ENCODE data around the gene BAZ1A. TPM values are rescaled to one million over a fixed set of nuclear protein-coding genes. Genes with fewer than 3 reads are reported as not detected.

The BAZ1A gene
- total and polyA plus RNA-seq, 9 of the 15 experiments (the other 6 are each of a cell fraction or from before 2014, with no cell fraction given) = 22.0 to 71.2 (median 39.1) TPM

DNA sequence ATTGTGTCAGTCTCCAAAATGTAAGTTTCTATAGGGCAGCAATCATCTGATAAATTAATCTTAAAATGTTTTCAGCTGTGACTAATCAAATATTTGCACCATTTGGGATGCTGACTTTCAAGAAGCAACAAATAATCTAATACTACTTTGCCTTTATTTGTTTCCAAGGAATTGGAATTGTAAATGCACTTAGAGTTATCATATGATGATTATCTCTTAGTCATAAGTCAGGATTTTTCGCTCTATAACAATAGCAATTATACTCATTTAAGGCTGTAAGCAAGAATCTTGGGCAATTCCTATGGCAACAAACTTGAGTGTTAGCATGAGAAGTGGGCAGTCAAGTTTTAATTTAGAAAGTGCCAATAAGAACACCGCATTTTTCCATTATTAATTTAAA is 13.0 kb upstream of the BAZ1A start:
- no peak for ATAC-seq
- WGBS (ENCODE audit: insufficient coverage, low coverage, missing lambda C conversion rate) = 60% methylated on average over 2 of the region's 2 CpGs
- H4K20me1 ChIP-seq (replicated peaks; ENCODE audit: control insufficient read depth, insufficient read depth, low read length) = no peaks in the 10 kb centered on the region
- DNase-seq (ENCODE audit: extremely low read depth in 1 of 4, low spot score in 3 of 4) = no peak
- H3K4me3 ChIP-seq = no peak overlapping the region
- intact Hi-C loops (cut with micrococcal nuclease) = no loop called here
- H3K9ac ChIP-seq (ENCODE audit: insufficient read depth in 1 of 2, low read depth in 2 of 2, low read length in 2 of 2) = no peak overlapping the region
- TF ChIP-seq RFX5 (IDR thresholded peaks at IDR 0.05; ENCODE audit: low read depth, low read length) (no peak), ZNF445 (CRISPR knock-in tag; IDR thresholded peaks at IDR 0.05; ENCODE audit: low read depth) (no peak), GABPB1 (CRISPR knock-in tag; IDR thresholded peaks at IDR 0.05) (no peak), SMC3 (conservative IDR thresholded peaks at IDR 0.05; ENCODE audit: insufficient read depth, low read depth, low read length) (no peak), E2F1 (CRISPR knock-in tag; IDR thresholded peaks at IDR 0.05) (no peak), ZHX1 (conservative IDR thresholded peaks at IDR 0.05; ENCODE audit: low read length) (no peak), HDAC2 (IDR thresholded peaks at IDR 0.05) (no peak), ZNF511 (CRISPR knock-in tag; IDR thresholded peaks at IDR 0.05) (no peak), NONO (IDR thresholded peaks at IDR 0.05; ENCODE audit: low read depth in 2 of 2, low read length in 1 of 2) (no peak), PRPF4 (IDR thresholded peaks at IDR 0.05; ENCODE audit: insufficient read depth, low read depth, low read length, poor library complexity, severe bottlenecking) (no peak), ZNF165 (CRISPR knock-in tag; IDR thresholded peaks at IDR 0.05; ENCODE audit: borderline replicate concordance) (no peak), NCOA6 (IDR thresholded peaks at IDR 0.05) (no peak), CBFB (CRISPR knock-in tag; IDR thresholded peaks at IDR 0.05) (no peak), SETDB1 (IDR thresholded peaks at IDR 0.05; ENCODE audit: low read length) (no peak), ZNF224 (CRISPR knock-in tag; IDR thresholded peaks at IDR 0.05) (no peak), CREBBP (IDR thresholded peaks at IDR 0.05; ENCODE audit: low read depth, low read length) (no peak), ZFX (CRISPR knock-in tag; IDR thresholded peaks at IDR 0.05) (no peak), XRCC3 (IDR thresholded peaks at IDR 0.05) (no peak)
- TF ChIP-seq, protein P1, sequence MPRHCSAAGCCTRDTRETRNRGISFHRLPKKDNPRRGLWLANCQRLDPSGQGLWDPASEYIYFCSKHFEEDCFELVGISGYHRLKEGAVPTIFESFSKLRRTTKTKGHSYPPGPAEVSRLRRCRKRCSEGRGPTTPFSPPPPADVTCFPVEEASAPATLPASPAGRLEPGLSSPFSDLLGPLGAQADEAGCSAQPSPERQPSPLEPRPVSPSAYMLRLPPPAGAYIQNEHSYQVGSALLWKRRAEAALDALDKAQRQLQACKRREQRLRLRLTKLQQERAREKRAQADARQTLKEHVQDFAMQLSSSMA (CRISPR knock-in tag; IDR thresholded peaks at IDR 0.05) = no peak
- H2AFZ ChIP-seq (ENCODE audit: low read depth, low read length) = no peak overlapping the region
- CTCF ChIA-PET (ENCODE audit: low intra/inter-chr PET ratio) = no interaction called here
- no peak overlapping the region for H3K27ac ChIP-seq (ENCODE audit: extremely low read depth, low read depth, low read length)
- no peaks in the 10 kb centered on the region for H3K79me2 ChIP-seq (ENCODE audit: control insufficient read depth, insufficient read depth, low read length)
- no peaks in the 10 kb centered on the region for H3K9me3 ChIP-seq (replicated peaks; ENCODE audit: control insufficient read depth, insufficient read depth, low read depth, low read length)
- no TSS peak for BruUV-seq (replicated peaks)
- no peaks in the 10 kb centered on the region for H3K4me1 ChIP-seq (replicated peaks in 1 of 2; ENCODE audit: control insufficient read depth in 2 of 2, insufficient read depth in 2 of 2, low read length in 2 of 2)
- in situ Hi-C loops (cut with MboI) = no loop called here
- POLR2A ChIA-PET = interaction anchor here (1.0 kb wide), 1 partner anchor 8 kb away, joined by 3 read pairs; no protein-coding TSS in a partner anchor
- no peaks in the 10 kb centered on the region for H3K27me3 ChIP-seq (ENCODE audit: control insufficient read depth in 2 of 2, insufficient read depth in 2 of 2, low read length in 2 of 2)
- no peak overlapping the region for H3K4me2 ChIP-seq (ENCODE audit: insufficient read depth, low read length)
- FAIRE-seq = no peak
- H3K9me1 ChIP-seq (ENCODE audit: control insufficient read depth, insufficient read depth, low read length) = no peaks in the 10 kb centered on the region
- H3K36me3 ChIP-seq (ENCODE audit: control insufficient read depth, insufficient read depth, low read length) = no peaks in the 10 kb centered on the region
